Activated CD4-positive, alpha-beta T cell treated with anti-CD3 and anti-CD28 coated beads, Interleukin-10, Interleukin-2, amounts not matched to agents 100 ng/mL and 50 ng/mL, durations not matched to agents 16 hours and 8 hours (primary cell): ENCODE data around the gene WDR1.

ENCODE experiments used
- DNase-seq: peaks from one replicate; pipeline ENCODE4 v3.0.0-alpha.2; 2020

Gene WDR1

GRCh38 chr4:10116569-10117358, at the start of gene WDR1:
Gene WDR1 (minus strand): TSS chr4:10116799. CDS start chr4:10116666, 133 bp downstream.
- DNase-seq, result peak; percentile 97

GRCh38 chr4:10164877-10165283, 48.3 kb upstream of the WDR1 start:
- no peak for DNase-seq

GRCh38 chr4:10163296-10163695, 46.7 kb upstream of the WDR1 start:
- no peak for DNase-seq

GRCh38 chr4:10162341-10163000, 45.9 kb upstream of the WDR1 start:
- no peak for DNase-seq

GRCh38 chr4:10161840-10162239, 45.2 kb upstream of the WDR1 start:
- peak; percentile 50 for DNase-seq

GRCh38 chr4:10161146-10161545, 44.5 kb upstream of the WDR1 start:
- DNase-seq, result no peak

GRCh38 chr4:10160281-10160856, 43.8 kb upstream of the WDR1 start:
- DNase-seq, result peak; percentile 17

GRCh38 chr4:10159671-10160070, 43.1 kb upstream of the WDR1 start:
- no peak for DNase-seq

GRCh38 chr4:10158333-10158942, 41.8 kb upstream of the WDR1 start:
- DNase-seq, result no peak

- peak; percentile 53 for DNase-seq
Measured at GRCh38 chr4:10157478-10158332, 41.1 kb upstream of the WDR1 start.

GRCh38 chr4:10154241-10154640, 37.6 kb upstream of the WDR1 start:
- no peak for DNase-seq

- no peak for DNase-seq
Measured at GRCh38 chr4:10153161-10153560, 36.6 kb upstream of the WDR1 start.

- no peak for DNase-seq
Measured at GRCh38 chr4:10151182-10151581, 34.6 kb upstream of the WDR1 start.

- DNase-seq, result no peak
Measured at GRCh38 chr4:10144966-10145365, 28.4 kb upstream of the WDR1 start.

- no peak for DNase-seq
Measured at GRCh38 chr4:10144479-10144878, 27.9 kb upstream of the WDR1 start.

GRCh38 chr4:10143171-10143570, 26.6 kb upstream of the WDR1 start:
- no peak for DNase-seq

- DNase-seq, result no peak
Measured at GRCh38 chr4:10140866-10141759, 24.5 kb upstream of the WDR1 start.

- no peak for DNase-seq
Measured at GRCh38 chr4:10139518-10139917, 22.9 kb upstream of the WDR1 start.

- DNase-seq, result no peak
Measured at GRCh38 chr4:10135260-10135659, 18.7 kb upstream of the WDR1 start.

GRCh38 chr4:10134141-10134540, 17.5 kb upstream of the WDR1 start:
- DNase-seq, result no peak

- DNase-seq, result no peak
Measured at GRCh38 chr4:10131202-10131601, 14.6 kb upstream of the WDR1 start.
